Measurements from ENCODE around the gene HACL1. TPM values are rescaled to one million over a fixed set of nuclear protein-coding genes. Genes with fewer than 3 reads are reported as not detected.

The HACL1 gene
- total RNA-seq, 1 donor from 2014 or later: 24.4 TPM

GRCh38 chr3:15549846-15550245, 51.5 kb downstream of the HACL1 start:
- Mint-ChIP-seq H3K36me3 (ENCODE audit: insufficient read depth) (peaks cover 21% of the 10 kb centered on the region), H3K27ac (no peak overlapping the region), H3K27me3 (no peaks in the 10 kb centered on the region), H3K4me3 (ENCODE audit: low read depth) (no peak overlapping the region), H3K9me3 (ENCODE audit: low read depth) (peaks cover 5% of the 10 kb centered on the region), H3K4me1 (ENCODE audit: low read depth) (peaks cover 8% of the 10 kb centered on the region)
- no peak for DNase-seq (ENCODE audit: low spot score, unreplicated experiment)
- no peak for TF ChIP-seq CTCF (IDR thresholded peaks at IDR 0.05; ENCODE audit: unreplicated experiment)

- no peaks in the 10 kb centered on the region for H3K4me1 Mint-ChIP-seq (ENCODE audit: low read depth)
- no peaks in the 10 kb centered on the region for H3K36me3 Mint-ChIP-seq (ENCODE audit: insufficient read depth)
- no peak for DNase-seq (ENCODE audit: low spot score, unreplicated experiment)
- TF ChIP-seq CTCF (IDR thresholded peaks at IDR 0.05; ENCODE audit: unreplicated experiment): no peak
- no peak overlapping the region for H3K27ac Mint-ChIP-seq
- no peaks in the 10 kb centered on the region for H3K9me3 Mint-ChIP-seq (ENCODE audit: low read depth)
- H3K4me3 Mint-ChIP-seq (ENCODE audit: low read depth): no peak overlapping the region
- H3K27me3 Mint-ChIP-seq: no peaks in the 10 kb centered on the region
These were observed 58.8 kb downstream of the HACL1 start for GRCh38 chr3:15542614-15543013.

- H3K27ac Mint-ChIP-seq: no peak overlapping the region
- no peak overlapping the region for H3K4me3 Mint-ChIP-seq (ENCODE audit: low read depth)
- no peak for TF ChIP-seq CTCF (IDR thresholded peaks at IDR 0.05; ENCODE audit: unreplicated experiment)
- no peak for DNase-seq (ENCODE audit: low spot score, unreplicated experiment)
- H3K36me3 Mint-ChIP-seq (ENCODE audit: insufficient read depth): no peaks in the 10 kb centered on the region
- no peaks in the 10 kb centered on the region for H3K9me3 Mint-ChIP-seq (ENCODE audit: low read depth)
- H3K4me1 Mint-ChIP-seq (ENCODE audit: low read depth): no peaks in the 10 kb centered on the region
- no peaks in the 10 kb centered on the region for H3K27me3 Mint-ChIP-seq
These were observed 60.0 kb downstream of the HACL1 start for GRCh38 chr3:15541371-15541770.

- TF ChIP-seq CTCF (IDR thresholded peaks at IDR 0.05; ENCODE audit: unreplicated experiment): no peak
- H3K27me3 Mint-ChIP-seq: no peaks in the 10 kb centered on the region
- no peaks in the 10 kb centered on the region for H3K4me1 Mint-ChIP-seq (ENCODE audit: low read depth)
- no peaks in the 10 kb centered on the region for H3K36me3 Mint-ChIP-seq (ENCODE audit: insufficient read depth)
- no peaks in the 10 kb centered on the region for H3K9me3 Mint-ChIP-seq (ENCODE audit: low read depth)
- H3K4me3 Mint-ChIP-seq (ENCODE audit: low read depth): no peak overlapping the region
- DNase-seq (ENCODE audit: low spot score, unreplicated experiment): no peak
- no peak overlapping the region for H3K27ac Mint-ChIP-seq
These were observed 62.3 kb downstream of the HACL1 start for GRCh38 chr3:15539066-15539465.

GRCh38 chr3:15538345-15538744, 63.0 kb downstream of the HACL1 start:
- no peaks in the 10 kb centered on the region for H3K4me1 Mint-ChIP-seq (ENCODE audit: low read depth)
- no peaks in the 10 kb centered on the region for H3K9me3 Mint-ChIP-seq (ENCODE audit: low read depth)
- no peak for DNase-seq (ENCODE audit: low spot score, unreplicated experiment)
- no peaks in the 10 kb centered on the region for H3K36me3 Mint-ChIP-seq (ENCODE audit: insufficient read depth)
- no peak overlapping the region for H3K27ac Mint-ChIP-seq
- no peaks in the 10 kb centered on the region for H3K27me3 Mint-ChIP-seq
- no peak overlapping the region for H3K4me3 Mint-ChIP-seq (ENCODE audit: low read depth)
- no peak for TF ChIP-seq CTCF (IDR thresholded peaks at IDR 0.05; ENCODE audit: unreplicated experiment)

Data from progenitor cell of endocrine pancreas (in vitro differentiated cells).